Measurements from ENCODE around the gene AMBP. TPM values are rescaled to one million over a fixed set of nuclear protein-coding genes. Genes with fewer than 3 reads are reported as not detected.

The AMBP gene
- total and polyA plus RNA-seq, 2 of the 13 experiments (the other 11 are each of a cell fraction or from before 2014, with no cell fraction given) = 1,510 to 2,580 TPM

DNA sequence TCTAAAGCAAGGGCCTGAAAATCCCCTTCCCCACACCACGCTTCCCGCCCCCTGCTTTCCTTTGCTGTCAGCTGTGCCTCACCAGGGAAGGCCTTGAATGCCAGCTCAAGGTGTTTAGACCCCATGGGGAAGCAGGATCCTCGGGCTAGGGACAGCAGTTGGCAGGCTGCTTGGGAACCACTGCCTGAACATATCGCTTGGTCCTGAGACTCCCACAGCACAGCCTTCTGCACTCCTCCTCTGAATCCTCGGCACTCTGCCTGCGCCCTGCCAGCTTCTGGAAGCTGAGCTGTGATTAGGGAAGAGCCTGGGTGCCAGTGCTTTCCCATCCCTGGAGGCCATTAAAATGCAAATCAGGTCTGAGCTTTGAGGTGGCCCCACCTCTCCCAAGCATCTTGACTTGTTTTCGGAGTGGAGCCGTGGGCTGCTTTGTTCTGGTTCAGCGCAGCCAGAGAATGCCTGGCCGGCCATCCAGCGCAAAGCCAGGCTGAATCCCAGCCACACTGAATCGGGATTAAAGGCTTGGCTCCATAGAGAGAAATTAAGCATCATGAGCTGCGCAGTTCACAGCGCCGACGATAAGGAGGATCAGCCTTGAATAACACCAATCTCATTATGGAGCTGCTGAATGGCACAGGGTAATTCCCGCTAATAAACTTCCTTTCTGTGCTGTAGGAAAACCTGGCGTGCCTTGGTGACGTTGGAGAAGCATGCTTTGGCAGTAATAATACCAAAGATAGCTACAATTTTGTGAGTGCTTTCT, 40.0 kb downstream of the AMBP start:
- no peak overlapping the region for H3K4me2 ChIP-seq (ENCODE audit: low read depth, low read length)
- H2AFZ ChIP-seq (ENCODE audit: low read length) = no peak overlapping the region
- ChIA-PET POLR2A (interaction anchor here (0.9 kb wide), 1 partner anchor 11 kb away, joined by 3 read pairs; no protein-coding TSS in a partner anchor), CTCF (ENCODE audit: low intra/inter-chr PET ratio, low total read pairs) (no interaction called here)
- intact Hi-C loops (cut with micrococcal nuclease; ENCODE audit: unreplicated experiment) = no loop called here
- no peak for DNase-seq (ENCODE audit: low spot score)
- 59% methylated on average over 15 of the region's 19 CpGs for WGBS (ENCODE audit: low lambda C conversion rate)
- no peaks in the 10 kb centered on the region for H4K20me1 ChIP-seq (ENCODE audit: insufficient read depth, low read length)
- BruUV-seq (replicated peaks) = no TSS peak
- H3K4me1 ChIP-seq (ENCODE audit: insufficient read depth, low read length) = peaks cover 7% of the 10 kb centered on the region
- FAIRE-seq = no peak
- ATAC-seq = no peak
- no peak overlapping the region for H3K4me3 ChIP-seq (replicated peaks in 1 of 3; ENCODE audit: insufficient read depth in 1 of 3, low read depth in 2 of 3, low read length in 3 of 3)
- in situ Hi-C loops (cut with HindIII; ENCODE audit: extremely low pct_ligation_motif_present, low pct_unique_long_range_greater_than_20kb) = loop anchor here (25.0 kb wide), 1 partner anchor 301 kb away; no protein-coding TSS in a partner anchor
- no peak for TF ChIP-seq PHF20 (CRISPR knock-in tag; IDR thresholded peaks at IDR 0.05)
- TF ChIP-seq ZKSCAN5 (CRISPR knock-in tag; IDR thresholded peaks at IDR 0.05) = no peak
- no peak for TF ChIP-seq EP300 (IDR thresholded peaks at IDR 0.05; ENCODE audit: low read depth in 2 of 2, low read length in 2 of 2)
- TF ChIP-seq EP300 (CRISPR knock-in tag; IDR thresholded peaks at IDR 0.05; ENCODE audit: borderline replicate concordance) = no peak
- TF ChIP-seq ZNF382 (CRISPR knock-in tag; IDR thresholded peaks at IDR 0.05; ENCODE audit: borderline replicate concordance) = no peak
- TF ChIP-seq ETV5 (CRISPR knock-in tag; IDR thresholded peaks at IDR 0.05; ENCODE audit: borderline replicate concordance) = no peak
- TF ChIP-seq, protein P1, sequence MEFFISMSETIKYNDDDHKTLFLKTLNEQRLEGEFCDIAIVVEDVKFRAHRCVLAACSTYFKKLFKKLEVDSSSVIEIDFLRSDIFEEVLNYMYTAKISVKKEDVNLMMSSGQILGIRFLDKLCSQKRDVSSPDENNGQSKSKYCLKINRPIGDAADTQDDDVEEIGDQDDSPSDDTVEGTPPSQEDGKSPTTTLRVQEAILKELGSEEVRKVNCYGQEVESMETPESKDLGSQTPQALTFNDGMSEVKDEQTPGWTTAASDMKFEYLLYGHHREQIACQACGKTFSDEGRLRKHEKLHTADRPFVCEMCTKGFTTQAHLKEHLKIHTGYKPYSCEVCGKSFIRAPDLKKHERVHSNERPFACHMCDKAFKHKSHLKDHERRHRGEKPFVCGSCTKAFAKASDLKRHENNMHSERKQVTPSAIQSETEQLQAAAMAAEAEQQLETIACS (CRISPR knock-in tag; IDR thresholded peaks at IDR 0.05) = no peak
- TF ChIP-seq ZSCAN22 (CRISPR knock-in tag; IDR thresholded peaks at IDR 0.05) = no peak
- no peak for TF ChIP-seq TCF7L2 (IDR thresholded peaks at IDR 0.05; ENCODE audit: low read depth, low read length)
- no peak for TF ChIP-seq TGIF2 (CRISPR knock-in tag; IDR thresholded peaks at IDR 0.05)
- H3K9ac ChIP-seq (ENCODE audit: insufficient read depth, low read depth, low read length) = no peak overlapping the region
- H3K79me2 ChIP-seq (ENCODE audit: insufficient read depth, low read length) = no peaks in the 10 kb centered on the region
- peaks cover 1 to 32% of the 10 kb centered on the region in 2 experiments; a peak in 3 of 5 replicates for H3K27me3 ChIP-seq (ENCODE audit: control insufficient read depth in 1 of 2, insufficient read depth in 2 of 2, low read length in 2 of 2)
- H3K9me3 ChIP-seq (ENCODE audit: low read length) = no peaks in the 10 kb centered on the region
- H3K36me3 ChIP-seq (replicated peaks in 1 of 2; ENCODE audit: control insufficient read depth in 1 of 2, insufficient read depth in 2 of 2, low read length in 2 of 2) = no peaks in the 10 kb centered on the region
- no peak overlapping the region for H3K27ac ChIP-seq (ENCODE audit: extremely low read length, insufficient read depth, low read length)
